K562 (cell line): ENCODE results near the gene MTMR10. TPM values are rescaled to one million over a fixed set of nuclear protein-coding genes. Genes with fewer than 3 reads are reported as not detected.

Experiments
- ATAC-seq: fragments of 200-7000 bp; cut with Tn5 transposase; 3 replicates; pipeline ENCODE4 v1.9.1; 2020; ENCODE audit warnings: moderate library complexity
- BruUV-seq: library from RNA; stranded (reverse); fragments of 400-500 nt; replicated peaks from 2 replicates; lab custom pipeline; 2021; lab: Mats Ljungman, UMichigan
- CTCF ChIA-PET: fragments of 300-600 bp; formaldehyde crosslinking; extraction: SDS; loops from one replicate; lab custom pipeline; 2021; ENCODE audit warnings: low intra/inter-chr PET ratio; lab: Yijun Ruan, JAX
- POLR2A ChIA-PET: fragments of 300-600, 350-650 bp; sonication (Branson Sonifier 250); formaldehyde crosslinking; extraction: SDS; loops from one replicate; lab custom pipeline; 2021; ENCODE audit warnings: antibody characterized with exemption, inconsistent platforms; lab: Yijun Ruan, JAX
- DNase-seq, 4 experiments: peaks; one replicate each; pipeline versions ENCODE4 v3.0.0 to v3.0.0-alpha.2; 2011 to 2018; ENCODE audit warnings: low spot score in 3 of 4, mixed read lengths in 3 of 4; ENCODE audit errors: extremely low read depth in 1 of 4
- FAIRE-seq: peaks from 2 replicates; lab custom pipeline; 2011; peaks lifted over from hg19 to GRCh38; lab: Jason Lieb, UNC
- H2AFZ ChIP-seq: 2 replicates; pipeline ENCODE4 v1.6.0; 2011; ENCODE audit warnings: low read depth, low read length, control low read depth, inconsistent platforms
- H3K27ac ChIP-seq: fragments of 200-600 bp; 3 replicates; pipeline ENCODE4 v1.8.0; 2011; ENCODE audit warnings: low read depth, mild to moderate bottlenecking, control low read depth, inconsistent platforms, low read length, moderate library complexity, mixed read lengths; ENCODE audit errors: extremely low read depth
- H3K27me3 ChIP-seq, 2 experiments: fragments of 300-600 bp in 1 of 2; 2 replicates in 1 of 2; 3 replicates in 1 of 2; pipeline versions ENCODE4 v1.6.0 to v1.8.0; 2011; ENCODE audit warnings: inconsistent platforms in 2 of 2, low read length in 2 of 2, mild to moderate bottlenecking in 1 of 2, mixed read lengths in 1 of 2, moderate library complexity in 1 of 2; ENCODE audit not compliant: control insufficient read depth in 2 of 2, insufficient read depth in 2 of 2
- H3K36me3 ChIP-seq: fragments of 300-600 bp; 3 replicates; pipeline ENCODE4 v1.8.0; 2011; ENCODE audit warnings: mild to moderate bottlenecking, low read length, inconsistent platforms; ENCODE audit not compliant: control insufficient read depth, insufficient read depth
- H3K4me1 ChIP-seq, 2 experiments: fragments of 200-600 bp in 1 of 2; replicated peaks in 1 of 2; 2 replicates in 1 of 2; 3 replicates in 1 of 2; pipeline versions ENCODE4 v1.5.1 to v1.8.0; 2011; ENCODE audit warnings: inconsistent platforms in 2 of 2, low read length in 2 of 2, mild to moderate bottlenecking in 1 of 2, mixed read lengths in 1 of 2, moderate library complexity in 1 of 2; ENCODE audit not compliant: control insufficient read depth in 2 of 2, insufficient read depth in 2 of 2
- H3K4me2 ChIP-seq: 2 replicates; pipeline ENCODE4 v1.6.1; 2011; ENCODE audit warnings: low read length, control low read depth, inconsistent platforms, mixed read lengths; ENCODE audit not compliant: insufficient read depth
- H3K4me3 ChIP-seq: fragments of 200-600 bp; sonication (generic), shearing (Covaris generic); 2 replicates; pipeline ENCODE4 v1.5.1; 2016; ENCODE audit warnings: control low read depth, inconsistent platforms
- H3K79me2 ChIP-seq: fragments of 200-600 bp; 3 replicates; pipeline ENCODE4 v1.8.0; 2011; ENCODE audit warnings: low read length, inconsistent platforms; ENCODE audit not compliant: control insufficient read depth, insufficient read depth
- H3K9ac ChIP-seq, 2 experiments: 2 replicates each; pipeline versions ENCODE4 v1.6.0 to v1.6.1; 2011; ENCODE audit warnings: low read depth in 2 of 2, low read length in 2 of 2, control low read depth in 1 of 2, inconsistent platforms in 1 of 2, mild to moderate bottlenecking in 1 of 2, mixed read lengths in 1 of 2; ENCODE audit not compliant: insufficient read depth in 1 of 2
- H3K9me1 ChIP-seq: one replicate; pipeline ENCODE4 v1.6.0; 2011; ENCODE audit warnings: inconsistent platforms, mild to moderate bottlenecking, low read length, moderate library complexity; ENCODE audit not compliant: control insufficient read depth, insufficient read depth
- H3K9me3 ChIP-seq: replicated peaks from 2 replicates; pipeline ENCODE4 v1.5.1; 2011; ENCODE audit warnings: low read depth, low read length, inconsistent platforms; ENCODE audit not compliant: control insufficient read depth, insufficient read depth
- H4K20me1 ChIP-seq: replicated peaks from 2 replicates; pipeline ENCODE4 v1.6.1; 2011; ENCODE audit warnings: low read length, inconsistent platforms, mixed read lengths; ENCODE audit not compliant: control insufficient read depth, insufficient read depth
- ADNP ChIP-seq: fragments of 200-800 bp; sonication (Bioruptor generic); IDR thresholded peaks from 2 replicates; pipeline ENCODE4 v1.6.1; 2016; ENCODE audit warnings: missing genetic modification characterization, missing compliant biosample characterization
- ARID2 ChIP-seq: fragments of 450-650 bp; IDR thresholded peaks from 2 replicates; pipeline ENCODE4 v1.6.1; 2017; ENCODE audit warnings: antibody characterized with exemption, mild to moderate bottlenecking
- BRF1 ChIP-seq: IDR thresholded peaks from 3 replicates; pipeline ENCODE4 v1.6.1; 2011; ENCODE audit warnings: borderline replicate concordance, mild to moderate bottlenecking; ENCODE audit not compliant: insufficient read length; ENCODE audit errors: extremely low read depth
- DDX20 ChIP-seq: fragments of 450-650 bp; IDR thresholded peaks from 2 replicates; pipeline ENCODE4 v1.6.1; 2016; ENCODE audit warnings: missing genetic modification characterization, low read depth, mild to moderate bottlenecking, missing compliant biosample characterization, moderate library complexity
- HLTF ChIP-seq: fragments of 450-650 bp; IDR thresholded peaks from 2 replicates; pipeline ENCODE4 v1.6.1; 2016
- IRF2 ChIP-seq: sonication (generic); formaldehyde crosslinking; IDR thresholded peaks from 2 replicates; pipeline ENCODE4 v1.8.1; 2022; ENCODE audit warnings: mild to moderate bottlenecking, missing genetic modification reagents
- KDM1A ChIP-seq, 2 experiments: fragments of 450-650 bp; IDR thresholded peaks; 2 replicates each; pipeline ENCODE4 v1.6.1; 2016; ENCODE audit warnings: mild to moderate bottlenecking in 2 of 2
- MCM5 ChIP-seq: fragments of 450-650 bp; IDR thresholded peaks from 2 replicates; pipeline ENCODE4 v1.6.1; 2016; ENCODE audit warnings: low read depth
- MIER1 ChIP-seq: fragments of 450-650 bp; IDR thresholded peaks from 2 replicates; pipeline ENCODE4 v1.6.1; 2016; ENCODE audit warnings: antibody characterized with exemption, mild to moderate bottlenecking, low read depth
- NBN ChIP-seq: fragments of 450-650 bp; IDR thresholded peaks from 2 replicates; pipeline ENCODE4 v1.6.1; 2016; ENCODE audit warnings: low read depth, mild to moderate bottlenecking
- PRPF4 ChIP-seq: fragments of 200-400 bp; formaldehyde crosslinking; IDR thresholded peaks from one replicate; pipeline ENCODE4 v1.6.1; 2017; ENCODE audit warnings: low read length, low read depth, mild to moderate bottlenecking; ENCODE audit not compliant: insufficient read depth, poor library complexity, severe bottlenecking
- RAD21 ChIP-seq, 2 experiments: fragments of 250-450 bp in 1 of 2; fragments of 450-650 bp in 1 of 2; sonication (Bioruptor Pico) in 1 of 2; formaldehyde crosslinking in 1 of 2; IDR thresholded peaks in 1 of 2; conservative IDR thresholded peaks in 1 of 2; 2 replicates each; pipeline versions ENCODE4 v1.4.0 to v1.8.0; 2020 to 2022; ENCODE audit warnings: mild to moderate bottlenecking in 2 of 2, moderate library complexity in 1 of 2
- RUNX1 ChIP-seq: sonication (generic); IDR thresholded peaks from 2 replicates; pipeline ENCODE4 v1.6.1; 2016; ENCODE audit warnings: antibody characterized with exemption, low read depth
- SMAD1 ChIP-seq: fragments of 150-350 bp; IDR thresholded peaks from 2 replicates; pipeline ENCODE4 v1.6.1; 2014; ENCODE audit warnings: low read length, low read depth; ENCODE audit not compliant: partially characterized antibody
- SNIP1 ChIP-seq: fragments of 450-650 bp; IDR thresholded peaks from 2 replicates; pipeline ENCODE4 v1.7.1; 2017; ENCODE audit warnings: low read depth, mild to moderate bottlenecking
- SP2 ChIP-seq: IDR thresholded peaks from 2 replicates; pipeline ENCODE4 v1.6.1; 2011; ENCODE audit warnings: mild to moderate bottlenecking, low read depth, low read length, moderate library complexity; ENCODE audit not compliant: poor library complexity, severe bottlenecking; ENCODE audit errors: extremely low read depth
- ZNF23 ChIP-seq: fragments of 250-450 bp; sonication (Bioruptor Pico); IDR thresholded peaks from 2 replicates; pipeline ENCODE4 v1.4.0; 2020; ENCODE audit warnings: mild to moderate bottlenecking
- ZNF668 ChIP-seq: fragments of 250-450 bp; sonication (Bioruptor Pico); IDR thresholded peaks from 2 replicates; pipeline ENCODE4 v1.8.0; 2022; ENCODE audit warnings: mild to moderate bottlenecking, inconsistent platforms
- in situ Hi-C: fragments of 300-500 bp; cut with MboI; formaldehyde crosslinking; loops from 4 replicates; pipeline ENCODE4 v1.15.0; 2018; ENCODE audit warnings: inconsistent platforms, mixed read lengths
- intact Hi-C: fragments of 100-400 bp; cut with micrococcal nuclease; formaldehyde crosslinking; loops from 2 replicates; pipeline ENCODE4 v1.14.2; 2022
- polyA plus RNA-seq, 8 experiments: library from polyadenylated mRNA; depleted of rRNA in 4 of 8; stranded (reverse) in 5 of 8; unstranded in 3 of 8; fragments of >200 nt; fragmentation: Nextera tagmentation in 2 of 8; fragmentation: Illumina TruSeq in 1 of 8; extraction: Ambion mirVana in 2 of 8; extraction: Trizol in 1 of 8; gene quantifications; 2 replicates each; pipeline versions ENCODE4 v1.2.1 to v1.2.3, GENCODE V29; 2011 to 2014; ENCODE audit warnings: inconsistent platforms in 1 of 8, missing spikeins in 1 of 8
- total RNA-seq, 7 experiments: library from RNA; depleted of rRNA in 6 of 7; stranded (reverse); fragments of >200 nt in 6 of 7; fragmentation: Illumina TruSeq in 2 of 7; extraction: Trizol in 2 of 7; gene quantifications; 2 replicates each; pipeline versions ENCODE4 v1.2.1 to v1.2.3, GENCODE V29; 2011 to 2021; ENCODE audit warnings: low replicate concordance in 1 of 7
- TF ChIP-seq, protein P1 (sequence below): fragments of 450-650 bp; formaldehyde crosslinking; IDR thresholded peaks from 2 replicates; pipeline ENCODE4 v1.4.0; 2020; ENCODE audit warnings: mild to moderate bottlenecking, mixed read lengths
- TF ChIP-seq, protein P2 (sequence below): sonication (generic); formaldehyde crosslinking; IDR thresholded peaks from 2 replicates; pipeline ENCODE4 v1.4.0; 2020; ENCODE audit warnings: mild to moderate bottlenecking, missing genetic modification reagents
- TF ChIP-seq, protein P3 (sequence below): fragments of 450-650 bp; formaldehyde crosslinking; IDR thresholded peaks from 2 replicates; pipeline ENCODE4 v1.4.0; 2020; ENCODE audit warnings: mild to moderate bottlenecking, moderate library complexity

Gene MTMR10
- total and polyA plus RNA-seq, 9 of the 15 experiments (the other 6 are each of a cell fraction or from before 2014, with no cell fraction given) = 1.6 to 6.8 (median 4.8) TPM

DNA sequence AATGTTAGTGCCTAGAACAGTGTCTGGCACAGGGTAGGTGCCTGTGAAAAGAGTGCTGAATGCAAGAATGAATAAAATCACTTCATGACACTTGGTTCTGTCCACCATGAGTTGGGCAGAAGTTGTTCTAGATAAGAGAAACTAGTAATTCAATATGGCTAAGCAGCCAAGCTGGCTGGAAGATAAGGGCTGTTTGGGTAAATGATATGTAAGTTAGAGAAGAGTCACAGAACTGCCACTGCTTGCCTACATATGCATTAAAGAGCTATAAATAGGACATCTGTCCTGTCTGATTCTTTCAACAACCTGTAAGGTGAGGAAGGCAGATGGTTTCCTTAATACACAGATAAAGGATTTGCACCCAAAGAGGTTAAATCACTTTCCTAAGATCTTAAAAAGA, 13.1 kb downstream of the MTMR10 start:
- no TSS peak for BruUV-seq
- DNase-seq (peak; percentile 16 to 76 (median 38)), ATAC-seq (peak; percentile 88), FAIRE-seq (peak; percentile 78)
- peaks cover 10% of the 10 kb centered on the region; the same call in 2 of the 3 replicates for H3K36me3 ChIP-seq
- H3K27ac ChIP-seq = no peak overlapping the region
- intact Hi-C loops = no loop called here
- H3K4me3 ChIP-seq = no peak overlapping the region
- H3K4me1 ChIP-seq = peaks cover 0 to 3% of the 10 kb centered on the region in 2 experiments; a peak in 1 of 5 replicates
- peaks cover 9% of the 10 kb centered on the region for H4K20me1 ChIP-seq
- no peaks in the 10 kb centered on the region for H3K9me1 ChIP-seq
- no peaks in the 10 kb centered on the region for H3K79me2 ChIP-seq
- in situ Hi-C loops = no loop called here
- POLR2A ChIA-PET = interaction anchor here (0.7 to 1.8 kb wide), 4 partner anchors 10 to 177 kb away, joined by 3 to 9 read pairs (median 6); partner anchors contain the start of gene MTMR10
- CTCF ChIA-PET = no interaction called here
- no peak overlapping the region for H3K4me2 ChIP-seq
- H3K9ac ChIP-seq = no peak overlapping the region
- no peaks in the 10 kb centered on the region for H3K9me3 ChIP-seq
- no peak overlapping the region for H2AFZ ChIP-seq
- H3K27me3 ChIP-seq = no peaks in the 10 kb centered on the region
- TF ChIP-seq SP2 (no peak), ZNF23 (CRISPR knock-in tag) (no peak), HLTF (no peak), RAD21 (CRISPR knock-in tag; conservative IDR thresholded peaks at IDR 0.05 in 1 of 2, IDR thresholded peaks at IDR 0.05 in 1 of 2) (no peak), NBN (no peak), SNIP1 (no peak), ZNF668 (CRISPR knock-in tag) (no peak), ARID2 (no peak), SMAD1 (peak; percentile 42), IRF2 (CRISPR knock-in tag) (no peak), MIER1 (no peak), KDM1A (IDR thresholded peaks at IDR 0.05) (peak; percentile 98 to 99), DDX20 (tag) (no peak), PRPF4 (no peak), ADNP (tag) (no peak), RUNX1 (no peak), MCM5 (no peak), BRF1 (no peak)
- TF ChIP-seq, protein P1, sequence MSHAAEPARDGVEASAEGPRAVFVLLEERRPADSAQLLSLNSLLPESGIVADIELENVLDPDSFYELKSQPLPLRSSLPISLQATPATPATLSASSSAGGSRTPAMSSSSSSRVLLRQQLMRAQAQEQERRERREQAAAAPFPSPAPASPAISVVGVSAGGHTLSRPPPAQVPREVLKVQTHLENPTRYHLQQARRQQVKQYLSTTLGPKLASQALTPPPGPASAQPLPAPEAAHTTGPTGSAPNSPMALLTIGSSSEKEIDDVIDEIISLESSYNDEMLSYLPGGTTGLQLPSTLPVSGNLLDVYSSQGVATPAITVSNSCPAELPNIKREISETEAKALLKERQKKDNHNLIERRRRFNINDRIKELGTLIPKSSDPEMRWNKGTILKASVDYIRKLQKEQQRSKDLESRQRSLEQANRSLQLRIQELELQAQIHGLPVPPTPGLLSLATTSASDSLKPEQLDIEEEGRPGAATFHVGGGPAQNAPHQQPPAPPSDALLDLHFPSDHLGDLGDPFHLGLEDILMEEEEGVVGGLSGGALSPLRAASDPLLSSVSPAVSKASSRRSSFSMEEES = no peak
- TF ChIP-seq, protein P2, sequence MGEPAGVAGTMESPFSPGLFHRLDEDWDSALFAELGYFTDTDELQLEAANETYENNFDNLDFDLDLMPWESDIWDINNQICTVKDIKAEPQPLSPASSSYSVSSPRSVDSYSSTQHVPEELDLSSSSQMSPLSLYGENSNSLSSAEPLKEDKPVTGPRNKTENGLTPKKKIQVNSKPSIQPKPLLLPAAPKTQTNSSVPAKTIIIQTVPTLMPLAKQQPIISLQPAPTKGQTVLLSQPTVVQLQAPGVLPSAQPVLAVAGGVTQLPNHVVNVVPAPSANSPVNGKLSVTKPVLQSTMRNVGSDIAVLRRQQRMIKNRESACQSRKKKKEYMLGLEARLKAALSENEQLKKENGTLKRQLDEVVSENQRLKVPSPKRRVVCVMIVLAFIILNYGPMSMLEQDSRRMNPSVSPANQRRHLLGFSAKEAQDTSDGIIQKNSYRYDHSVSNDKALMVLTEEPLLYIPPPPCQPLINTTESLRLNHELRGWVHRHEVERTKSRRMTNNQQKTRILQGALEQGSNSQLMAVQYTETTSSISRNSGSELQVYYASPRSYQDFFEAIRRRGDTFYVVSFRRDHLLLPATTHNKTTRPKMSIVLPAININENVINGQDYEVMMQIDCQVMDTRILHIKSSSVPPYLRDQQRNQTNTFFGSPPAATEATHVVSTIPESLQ (CRISPR knock-in tag) = no peak
- TF ChIP-seq, protein P3, sequence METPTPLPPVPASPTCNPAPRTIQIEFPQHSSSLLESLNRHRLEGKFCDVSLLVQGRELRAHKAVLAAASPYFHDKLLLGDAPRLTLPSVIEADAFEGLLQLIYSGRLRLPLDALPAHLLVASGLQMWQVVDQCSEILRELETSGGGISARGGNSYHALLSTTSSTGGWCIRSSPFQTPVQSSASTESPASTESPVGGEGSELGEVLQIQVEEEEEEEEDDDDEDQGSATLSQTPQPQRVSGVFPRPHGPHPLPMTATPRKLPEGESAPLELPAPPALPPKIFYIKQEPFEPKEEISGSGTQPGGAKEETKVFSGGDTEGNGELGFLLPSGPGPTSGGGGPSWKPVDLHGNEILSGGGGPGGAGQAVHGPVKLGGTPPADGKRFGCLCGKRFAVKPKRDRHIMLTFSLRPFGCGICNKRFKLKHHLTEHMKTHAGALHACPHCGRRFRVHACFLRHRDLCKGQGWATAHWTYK (CRISPR knock-in tag) = no peak
